Keratinocyte (primary cell): ENCODE results near the gene SPECC1L.

Experiments used
- EZH2 ChIP-seq: IDR thresholded peaks from one replicate; pipeline ENCODE4 v1.6.1; 2012; ENCODE audit warnings: inconsistent platforms, mild to moderate bottlenecking, low read length, moderate library complexity
- TF ChIP-seq, protein P1 (sequence below), 3 experiments: IDR thresholded peaks in 1 of 3; conservative IDR thresholded peaks in 1 of 3; optimal IDR thresholded peaks in 1 of 3; 2 replicates in 2 of 3; 3 replicates in 1 of 3; pipeline versions ENCODE3 to v1.5.1; 2011; ENCODE audit warnings: low read length in 3 of 3, mild to moderate bottlenecking in 3 of 3, moderate library complexity in 2 of 3, control low read depth in 1 of 3, inconsistent platforms in 1 of 3; ENCODE audit not compliant: insufficient read depth in 2 of 3; ENCODE audit errors: extremely low read depth in 1 of 3

DNA sequence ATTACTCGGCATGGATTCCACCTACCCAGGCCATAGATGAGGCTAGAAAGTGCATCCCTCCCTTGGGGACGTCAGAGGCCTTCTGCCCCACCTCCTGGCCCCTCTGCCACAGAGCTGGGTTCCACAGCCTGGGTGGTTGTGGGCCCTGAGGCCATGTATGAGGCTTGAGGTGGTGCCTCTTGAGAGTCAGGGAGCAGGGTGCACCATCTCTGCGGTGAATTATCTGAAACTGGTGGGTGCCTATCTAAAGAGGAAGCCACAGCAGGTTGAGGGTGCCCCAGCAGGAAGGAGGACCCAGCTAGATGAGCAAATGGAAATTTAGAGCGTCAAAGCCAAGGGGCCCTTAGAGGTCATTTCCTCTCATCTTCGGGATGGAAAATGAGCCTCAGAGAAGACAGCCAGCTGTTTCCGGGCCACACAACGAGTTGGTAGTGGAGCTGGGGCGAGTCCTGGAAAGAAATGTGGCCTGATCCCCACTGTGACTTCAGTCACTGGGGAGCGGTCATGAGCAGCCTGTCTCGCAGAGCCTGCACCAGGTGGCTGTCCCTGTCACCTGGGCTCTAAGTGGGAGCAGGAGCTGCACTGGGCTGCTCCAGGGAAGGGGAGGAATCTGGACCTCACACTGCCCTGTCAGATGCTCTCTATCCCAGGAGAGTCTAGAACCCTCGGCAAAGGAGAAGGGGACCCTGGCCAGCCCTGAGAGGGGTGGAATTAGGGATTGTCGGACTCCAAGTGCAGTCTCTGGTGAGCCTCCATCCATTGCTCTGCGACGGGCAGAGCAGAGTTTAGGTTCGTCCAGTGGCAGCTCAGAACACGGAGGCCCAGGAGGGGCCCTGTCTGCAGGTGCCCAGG, 164.1 kb downstream of the SPECC1L start:
- TF ChIP-seq, protein P1, sequence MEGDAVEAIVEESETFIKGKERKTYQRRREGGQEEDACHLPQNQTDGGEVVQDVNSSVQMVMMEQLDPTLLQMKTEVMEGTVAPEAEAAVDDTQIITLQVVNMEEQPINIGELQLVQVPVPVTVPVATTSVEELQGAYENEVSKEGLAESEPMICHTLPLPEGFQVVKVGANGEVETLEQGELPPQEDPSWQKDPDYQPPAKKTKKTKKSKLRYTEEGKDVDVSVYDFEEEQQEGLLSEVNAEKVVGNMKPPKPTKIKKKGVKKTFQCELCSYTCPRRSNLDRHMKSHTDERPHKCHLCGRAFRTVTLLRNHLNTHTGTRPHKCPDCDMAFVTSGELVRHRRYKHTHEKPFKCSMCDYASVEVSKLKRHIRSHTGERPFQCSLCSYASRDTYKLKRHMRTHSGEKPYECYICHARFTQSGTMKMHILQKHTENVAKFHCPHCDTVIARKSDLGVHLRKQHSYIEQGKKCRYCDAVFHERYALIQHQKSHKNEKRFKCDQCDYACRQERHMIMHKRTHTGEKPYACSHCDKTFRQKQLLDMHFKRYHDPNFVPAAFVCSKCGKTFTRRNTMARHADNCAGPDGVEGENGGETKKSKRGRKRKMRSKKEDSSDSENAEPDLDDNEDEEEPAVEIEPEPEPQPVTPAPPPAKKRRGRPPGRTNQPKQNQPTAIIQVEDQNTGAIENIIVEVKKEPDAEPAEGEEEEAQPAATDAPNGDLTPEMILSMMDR (optimal IDR thresholded peaks at IDR 0.05 in 1 of 3, IDR thresholded peaks at IDR 0.05 in 1 of 3, conservative IDR thresholded peaks at IDR 0.05 in 1 of 3; ENCODE audit: extremely low read depth in 1 of 3, insufficient read depth in 2 of 3, low read length in 3 of 3) = no peak
- TF ChIP-seq EZH2 = no peak
